ENCODE data around the gene MAPK12.

MAPK12 gene

GRCh38 chr22:50261615-50262459 is at the start of gene MAPK12:
MAPK12 (minus strand) TSS chr22:50261683; CDS start chr22:50261509, 174 bp downstream.
- H3K27ac Mint-ChIP-seq = no peak within 1 kb of the TSS
- H3K4me3 Mint-ChIP-seq = peak within 1 kb of the TSS; percentile 35
- intact Hi-C loops (cut with micrococcal nuclease) = no loop called here
- H3K36me3 Mint-ChIP-seq (ENCODE audit: low read depth) = no peaks in the 10 kb centered on the region
- peaks cover 84% of the 10 kb centered on the region for H3K27me3 Mint-ChIP-seq
- H3K4me1 Mint-ChIP-seq (ENCODE audit: low read depth) = peaks cover 18% of the 10 kb centered on the region
- no peaks in the 10 kb centered on the region for H3K9me3 Mint-ChIP-seq

DNA sequence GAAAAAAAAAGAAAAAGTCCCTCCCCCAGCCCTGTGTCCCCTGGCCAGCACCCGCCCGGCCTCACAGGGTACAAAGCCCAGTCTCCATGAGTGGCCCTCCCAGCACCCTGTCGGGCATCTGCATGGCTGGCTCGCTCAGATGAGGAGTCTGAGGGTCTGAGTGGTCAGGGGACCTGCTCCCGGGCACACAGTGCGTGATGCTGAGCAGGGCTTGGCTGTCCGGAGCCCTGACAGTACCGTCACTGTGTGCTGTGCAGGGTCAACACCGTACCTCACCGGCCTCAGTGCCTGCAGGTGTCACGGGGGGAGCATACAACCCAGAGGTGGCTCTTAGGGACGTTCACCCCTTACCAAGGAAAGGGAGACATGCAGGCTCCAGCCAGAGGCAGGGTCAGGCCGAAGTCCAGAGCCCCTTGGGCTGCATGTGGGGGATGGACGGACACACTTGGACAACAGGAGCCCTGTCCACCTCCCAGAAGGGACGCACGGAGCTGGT is 49.5 kb upstream of the MAPK12 start:
- peaks cover 57% of the 10 kb centered on the region for H3K4me1 Mint-ChIP-seq (ENCODE audit: low read depth)
- H3K9me3 Mint-ChIP-seq = no peaks in the 10 kb centered on the region
- intact Hi-C loops (cut with micrococcal nuclease) = no loop called here
- H3K36me3 Mint-ChIP-seq (ENCODE audit: low read depth) = peaks cover 16% of the 10 kb centered on the region
- H3K4me3 Mint-ChIP-seq = no peak overlapping the region
- H3K27ac Mint-ChIP-seq = no peak overlapping the region
- peaks cover 7% of the 10 kb centered on the region for H3K27me3 Mint-ChIP-seq

DNA sequence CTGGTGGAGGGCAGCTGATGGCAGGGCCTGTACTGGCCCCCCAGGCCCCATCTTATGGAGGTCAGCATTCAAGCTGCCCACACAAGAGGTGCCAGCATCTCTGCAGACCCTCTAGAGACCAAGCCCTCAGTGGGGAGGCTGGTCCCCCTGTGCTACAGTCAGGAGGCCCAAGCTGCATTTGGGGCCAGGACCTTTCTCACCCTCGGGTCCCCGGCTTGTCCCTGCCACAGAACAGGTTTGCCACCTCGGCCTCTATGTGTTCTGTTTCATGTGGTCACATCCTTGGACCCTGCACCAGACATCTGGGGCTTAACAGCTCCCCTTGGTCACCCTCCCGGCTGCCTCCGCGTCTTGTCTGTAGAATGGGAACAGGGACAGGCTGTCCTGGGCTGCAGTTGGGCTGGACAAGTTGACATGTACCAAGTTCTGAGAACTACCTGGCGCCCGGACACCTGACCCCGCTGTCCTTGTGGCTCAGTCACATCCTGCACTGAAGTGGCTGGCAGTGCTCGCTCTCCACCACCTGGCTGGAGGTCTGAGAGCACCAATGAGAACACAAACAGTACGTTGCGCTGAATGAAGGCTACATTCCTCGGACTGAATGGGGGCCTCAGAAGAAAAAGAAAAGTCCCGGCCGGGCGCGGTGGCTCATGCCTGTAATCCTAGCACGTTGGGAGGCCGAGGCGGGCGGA is 48.7 kb upstream of the MAPK12 start:
- H3K36me3 Mint-ChIP-seq (ENCODE audit: low read depth) = peaks cover 24% of the 10 kb centered on the region
- peaks cover 56% of the 10 kb centered on the region for H3K4me1 Mint-ChIP-seq (ENCODE audit: low read depth)
- H3K9me3 Mint-ChIP-seq = no peaks in the 10 kb centered on the region
- intact Hi-C loops (cut with micrococcal nuclease) = no loop called here
- no peak overlapping the region for H3K4me3 Mint-ChIP-seq
- H3K27ac Mint-ChIP-seq = peak overlapping the region; percentile 89
- peaks cover under 1% of the 10 kb centered on the region for H3K27me3 Mint-ChIP-seq

DNA sequence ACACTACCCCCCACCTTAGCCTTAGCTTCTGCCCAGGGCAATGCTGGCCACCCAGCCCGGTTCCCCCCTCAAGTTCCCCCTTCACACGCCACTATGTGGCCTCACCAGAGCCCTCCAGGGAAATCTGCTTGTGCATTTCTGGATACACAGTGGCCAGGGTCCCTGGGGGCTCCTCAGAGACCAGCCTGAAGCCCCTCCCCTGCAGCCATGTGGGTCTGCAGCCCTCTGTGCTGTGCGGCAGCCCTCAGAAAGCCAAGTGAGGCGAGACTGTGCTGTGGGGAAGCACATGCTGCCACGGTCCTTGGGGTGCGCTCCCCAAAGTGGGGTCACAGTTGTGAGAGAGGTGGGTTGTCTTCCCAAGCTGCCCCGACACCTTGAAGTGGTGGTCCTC is 48.1 kb upstream of the MAPK12 start:
- H3K27me3 Mint-ChIP-seq = no peaks in the 10 kb centered on the region
- peak overlapping the region; percentile 89 for H3K27ac Mint-ChIP-seq
- H3K4me1 Mint-ChIP-seq (ENCODE audit: low read depth) = peaks cover 56% of the 10 kb centered on the region
- H3K4me3 Mint-ChIP-seq = no peak overlapping the region
- H3K9me3 Mint-ChIP-seq = no peaks in the 10 kb centered on the region
- intact Hi-C loops (cut with micrococcal nuclease) = loop anchor here (5.0 kb wide), 2 partner anchors 33 to 37 kb away; partner anchors contain the start of genes MAPK11 and PPP6R2
- peaks cover 30% of the 10 kb centered on the region for H3K36me3 Mint-ChIP-seq (ENCODE audit: low read depth)

- Mint-ChIP-seq H3K9me3 (no peaks in the 10 kb centered on the region), H3K4me3 (peak overlapping the region; percentile 70), H3K27me3 (no peaks in the 10 kb centered on the region), H3K36me3 (ENCODE audit: low read depth) (peaks cover 32% of the 10 kb centered on the region), H3K27ac (peak overlapping the region; percentile 89), H3K4me1 (ENCODE audit: low read depth) (peaks cover 56% of the 10 kb centered on the region)
- intact Hi-C loops (cut with micrococcal nuclease) = loop anchor here (5.0 kb wide), 2 partner anchors 33 to 37 kb away; partner anchors contain the start of genes MAPK11 and PPP6R2
Observed at GRCh38 chr22:50308986-50309600, 47.6 kb upstream of the MAPK12 start.

GRCh38 chr22:50308597-50308935 is 47.1 kb upstream of the MAPK12 start:
- peak overlapping the region; percentile 70 for H3K4me3 Mint-ChIP-seq
- H3K27me3 Mint-ChIP-seq = no peaks in the 10 kb centered on the region
- peaks cover 56% of the 10 kb centered on the region for H3K4me1 Mint-ChIP-seq (ENCODE audit: low read depth)
- intact Hi-C loops (cut with micrococcal nuclease) = loop anchor here (5.0 kb wide), 2 partner anchors 34 to 36 kb away; partner anchors contain the start of genes MAPK11 and PPP6R2
- H3K9me3 Mint-ChIP-seq = no peaks in the 10 kb centered on the region
- peak overlapping the region; percentile 89 for H3K27ac Mint-ChIP-seq
- peaks cover 37% of the 10 kb centered on the region for H3K36me3 Mint-ChIP-seq (ENCODE audit: low read depth)

DNA sequence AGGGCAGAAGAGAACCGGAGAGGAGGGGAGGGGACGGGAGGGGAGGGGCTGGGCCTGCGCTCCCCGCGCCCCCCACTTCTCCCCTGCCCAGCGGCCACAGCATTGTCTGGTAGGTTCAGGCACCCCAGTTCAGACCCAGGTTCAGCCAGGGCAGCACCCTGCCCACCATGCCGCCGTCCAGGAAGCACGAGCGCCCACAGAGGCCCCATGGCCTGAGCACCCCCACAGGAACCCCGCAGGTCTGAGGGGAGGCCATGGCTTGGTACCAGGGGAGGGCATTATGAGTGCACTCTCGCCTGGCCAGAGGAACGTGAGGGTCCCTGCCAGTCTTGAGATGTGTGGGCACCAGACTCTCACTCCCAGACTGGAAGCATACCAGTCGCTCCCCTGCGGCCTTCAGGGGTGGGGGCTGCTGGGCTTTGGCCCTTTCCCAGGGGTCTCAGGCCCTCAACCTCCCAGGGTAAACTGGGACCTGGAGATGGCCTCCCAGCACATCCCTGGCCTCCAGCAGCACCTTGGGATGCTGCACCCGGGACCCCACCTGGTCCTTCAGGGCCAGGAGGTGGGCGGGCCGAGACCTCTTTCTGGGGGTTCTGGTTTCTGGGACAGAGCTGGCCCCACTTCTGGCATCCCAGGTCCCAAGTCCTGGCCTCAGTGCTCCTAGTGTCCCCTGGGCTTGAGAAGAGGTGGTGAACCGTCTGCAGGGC is 46.6 kb upstream of the MAPK12 start:
- peak overlapping the region; percentile 89 for H3K27ac Mint-ChIP-seq
- peaks cover 43% of the 10 kb centered on the region for H3K36me3 Mint-ChIP-seq (ENCODE audit: low read depth)
- intact Hi-C loops (cut with micrococcal nuclease) = loop anchor here (5.0 kb wide), 2 partner anchors 34 to 36 kb away; partner anchors contain the start of genes MAPK11 and PPP6R2
- H3K27me3 Mint-ChIP-seq = no peaks in the 10 kb centered on the region
- peak overlapping the region; percentile 70 for H3K4me3 Mint-ChIP-seq
- peaks cover 60% of the 10 kb centered on the region for H3K4me1 Mint-ChIP-seq (ENCODE audit: low read depth)
- H3K9me3 Mint-ChIP-seq = no peaks in the 10 kb centered on the region

DNA sequence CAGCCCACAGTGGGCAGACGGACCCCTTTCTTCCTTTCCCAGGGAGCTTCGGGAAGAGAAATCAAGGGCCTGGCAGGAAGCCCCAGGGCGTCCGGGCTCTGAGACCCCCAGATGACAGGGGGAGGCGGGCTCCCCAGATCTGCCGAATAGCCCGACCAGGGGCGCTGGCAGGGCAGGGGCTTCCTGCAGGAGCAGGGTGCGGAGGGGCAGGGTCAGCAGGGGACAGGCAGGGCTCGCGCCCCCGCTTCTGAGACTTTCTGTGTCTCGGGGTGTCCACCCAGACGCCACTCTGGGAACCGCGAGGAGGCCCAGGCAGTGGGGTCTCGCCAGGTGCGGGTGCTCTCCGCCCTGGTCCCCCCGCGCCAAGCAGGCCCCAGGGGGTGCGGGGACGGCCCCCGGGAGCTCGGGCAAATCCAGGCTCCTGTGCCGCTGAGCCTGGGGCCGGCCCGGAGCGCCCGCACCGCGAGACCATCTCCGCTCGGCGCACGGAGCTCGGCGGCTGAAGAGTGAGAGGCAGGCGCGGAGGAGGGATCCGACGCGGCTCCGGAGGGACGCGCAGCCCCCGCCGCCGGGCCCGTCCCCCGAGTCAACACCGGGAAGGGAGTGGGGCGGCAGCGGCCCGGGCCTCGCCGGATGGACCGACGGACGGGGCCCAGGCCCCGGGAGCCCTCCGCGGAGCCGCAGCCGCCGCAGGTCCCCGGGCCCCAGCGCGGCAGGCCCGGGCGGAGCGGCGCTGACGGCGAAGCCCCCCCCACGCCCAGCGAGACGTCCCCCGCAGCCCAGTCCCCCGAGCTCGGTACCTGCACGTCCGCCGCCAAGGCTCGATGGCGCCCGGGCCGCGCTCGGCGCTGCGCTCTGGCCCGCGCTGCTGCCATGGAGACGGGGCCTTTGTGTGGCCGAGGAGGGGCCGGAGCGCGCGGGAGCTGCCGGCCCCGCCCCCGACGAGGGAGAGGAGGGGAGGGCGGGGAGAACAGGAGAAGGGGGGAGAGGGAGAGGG is 45.6 kb upstream of the MAPK12 start, which contains the start of gene PLXNB2:
TSS of gene PLXNB2 (minus strand) at position 894 of the 997 bp plus-strand sequence. CDS start 17,062 bp downstream, outside the sequence.
- no peaks in the 10 kb centered on the region for H3K9me3 Mint-ChIP-seq
- H3K4me1 Mint-ChIP-seq (ENCODE audit: low read depth) = peaks cover 67% of the 10 kb centered on the region
- peak within 1 kb of the TSS; percentile 89 for H3K27ac Mint-ChIP-seq
- no peaks in the 10 kb centered on the region for H3K27me3 Mint-ChIP-seq
- H3K4me3 Mint-ChIP-seq = peak within 1 kb of the TSS; percentile 77
- intact Hi-C loops (cut with micrococcal nuclease) = loop anchor here (5.0 kb wide), 2 partner anchors 35 kb away; partner anchors contain the start of genes MAPK11 and PPP6R2
- H3K36me3 Mint-ChIP-seq (ENCODE audit: low read depth) = peaks cover 49% of the 10 kb centered on the region

DNA sequence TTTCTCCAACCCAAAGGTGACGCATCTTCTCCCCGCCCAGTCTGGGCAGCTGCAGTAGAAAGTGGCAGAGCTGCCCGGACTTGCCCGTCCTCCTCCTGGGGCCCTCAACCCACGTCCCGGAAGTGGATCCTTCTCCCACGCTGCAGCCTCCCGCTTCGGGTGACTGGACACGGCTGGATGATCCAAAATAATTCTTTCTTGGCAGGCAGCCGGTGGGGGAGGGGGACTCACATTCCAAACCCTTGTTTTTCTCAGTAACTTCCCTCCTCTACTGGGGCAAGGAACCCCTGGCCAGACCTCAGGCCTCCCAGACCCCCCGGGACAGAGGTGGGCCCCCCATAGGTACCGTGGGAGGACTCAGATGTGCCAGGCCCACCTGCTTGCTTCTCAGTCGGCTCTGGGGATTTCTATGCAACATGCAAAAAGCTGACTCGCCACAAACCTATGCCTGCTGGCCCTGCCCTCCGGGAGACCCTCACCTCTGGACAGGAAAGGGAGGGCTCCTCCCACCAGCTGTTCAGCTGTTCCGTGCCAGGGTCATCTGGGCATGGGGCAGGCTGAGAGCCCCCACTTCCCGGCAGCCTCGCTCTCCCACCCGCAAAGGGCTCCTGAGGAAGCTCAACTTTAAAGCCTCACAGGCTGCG is 44.6 kb upstream of the MAPK12 start:
- Mint-ChIP-seq H3K27me3 (no peaks in the 10 kb centered on the region), H3K27ac (peak overlapping the region; percentile 89), H3K4me1 (ENCODE audit: low read depth) (peaks cover 67% of the 10 kb centered on the region), H3K4me3 (peak overlapping the region; percentile 77), H3K9me3 (no peaks in the 10 kb centered on the region), H3K36me3 (ENCODE audit: low read depth) (peaks cover 52% of the 10 kb centered on the region)
- intact Hi-C loops (cut with micrococcal nuclease) = loop anchor here (5.0 kb wide), 2 partner anchors 34 to 36 kb away; partner anchors contain the start of genes MAPK11 and PPP6R2

GRCh38 chr22:50305393-50305922 is 44.0 kb upstream of the MAPK12 start:
- intact Hi-C loops (cut with micrococcal nuclease) = loop anchor here (5.0 kb wide), 2 partner anchors 33 to 37 kb away; partner anchors contain the start of genes MAPK11 and PPP6R2
- Mint-ChIP-seq H3K9me3 (no peaks in the 10 kb centered on the region), H3K36me3 (ENCODE audit: low read depth) (peaks cover 58% of the 10 kb centered on the region), H3K27me3 (no peaks in the 10 kb centered on the region), H3K4me1 (ENCODE audit: low read depth) (peaks cover 71% of the 10 kb centered on the region), H3K4me3 (peak overlapping the region; percentile 77), H3K27ac (peak overlapping the region; percentile 89)

GRCh38 chr22:50304528-50305392 is 43.3 kb upstream of the MAPK12 start:
- intact Hi-C loops (cut with micrococcal nuclease) = loop anchor here (5.0 kb wide), 2 partner anchors 32 to 38 kb away; partner anchors contain the start of genes MAPK11 and PPP6R2
- peaks cover 58% of the 10 kb centered on the region for H3K36me3 Mint-ChIP-seq (ENCODE audit: low read depth)
- peak overlapping the region; percentile 89 for H3K27ac Mint-ChIP-seq
- peaks cover 71% of the 10 kb centered on the region for H3K4me1 Mint-ChIP-seq (ENCODE audit: low read depth)
- H3K4me3 Mint-ChIP-seq = peak overlapping the region; percentile 77
- no peaks in the 10 kb centered on the region for H3K27me3 Mint-ChIP-seq
- H3K9me3 Mint-ChIP-seq = no peaks in the 10 kb centered on the region
